MM.1S (cell line): ENCODE results near the gene TTC27.

Experiments
- CTCF ChIP-seq: fragments of 300-600 bp; sonication (generic); IDR thresholded peaks from 2 replicates; pipeline ENCODE4 v1.5.1; 2016; ENCODE audit warnings: antibody characterized with exemption, low read length, mixed read lengths
- EZH2 ChIP-seq: fragments of 300-600 bp; sonication (generic); optimal IDR thresholded peaks from 2 replicates; pipeline ENCODE3; 2017; ENCODE audit warnings: low read depth, mild to moderate bottlenecking, antibody characterized with exemption, low read length, mixed read lengths
- EZH2phosphoT487 ChIP-seq: fragments of 300-600 bp; sonication (generic); IDR thresholded peaks from 2 replicates; pipeline ENCODE4 v1.6.1; 2018; ENCODE audit warnings: antibody characterized with exemption, low read length

DNA sequence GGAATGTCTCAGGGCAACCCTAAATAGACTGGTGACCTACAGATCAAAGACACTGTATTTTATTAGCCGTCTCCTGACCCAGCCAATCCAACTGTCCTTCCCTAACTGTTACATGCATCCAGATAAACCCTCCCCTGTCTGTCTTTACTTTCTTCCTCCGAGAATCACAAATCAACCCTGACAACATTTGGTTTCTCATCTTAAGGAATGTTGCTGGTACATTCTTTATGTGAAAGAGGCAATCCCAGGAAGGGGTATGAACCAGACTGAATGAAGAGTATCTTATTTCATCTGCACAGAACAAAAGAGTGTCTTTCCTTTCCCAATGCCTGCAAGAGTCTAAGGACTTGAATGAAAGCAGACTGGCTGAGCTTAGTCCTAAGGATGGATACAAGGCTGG, 205.0 kb downstream of the TTC27 start:
- TF ChIP-seq CTCF (no peak), EZH2phosphoT487 (no peak), EZH2 (no peak)
